ENCODE measurements around the gene RFX8.

DNA sequence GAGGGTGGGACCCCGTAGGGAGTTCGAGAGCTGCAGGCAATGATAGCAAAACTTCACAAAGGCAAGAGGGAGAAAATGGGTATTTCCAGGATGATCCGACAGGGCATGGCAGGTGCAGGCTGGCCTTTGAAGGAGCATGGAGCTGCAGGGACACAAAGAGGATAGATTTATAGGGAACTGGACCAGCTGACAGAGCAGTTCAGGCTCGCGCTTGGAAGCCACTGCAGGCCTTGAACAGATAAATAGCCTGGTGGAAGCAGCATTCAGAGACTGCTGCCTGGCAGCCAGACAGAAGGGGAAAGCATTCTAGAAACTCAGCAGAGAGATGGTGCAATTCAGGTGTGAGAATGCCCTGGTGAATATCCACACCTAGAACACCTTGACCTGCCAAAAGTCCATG, 58.3 kb downstream of the RFX8 start:
- TF ChIP-seq GATA2 (IDR thresholded peaks at IDR 0.05; ENCODE audit: low read depth, low read length) (no peak), GATA3 (IDR thresholded peaks at IDR 0.05; ENCODE audit: low read depth, low read length) (no peak)
